ENCODE measurements around the gene GNGT1.
"Not testable (repeated sequence)": the region's sequence is repeated elsewhere in the genome, so short reads cannot be mapped to it uniquely, and the experiment has no call there.

The GNGT1 gene

GRCh38 chr7:93910076-93910994 is 4.0 kb downstream of the GNGT1 start:
- no peak for DNase-seq (ENCODE audit: low read depth)

- not testable (repeated sequence) for DNase-seq (ENCODE audit: low read depth)
Measured at GRCh38 chr7:93911242-93911641, 4.9 kb downstream of the GNGT1 start.

- DNase-seq (ENCODE audit: low read depth): not testable (repeated sequence)
Measured at GRCh38 chr7:93911661-93912060, 5.3 kb downstream of the GNGT1 start.

GRCh38 chr7:93913197-93913596 is 6.8 kb downstream of the GNGT1 start:
- no peak for DNase-seq (ENCODE audit: low read depth)

- DNase-seq (ENCODE audit: low read depth): no peak
Measured at GRCh38 chr7:93914581-93915066, 8.3 kb downstream of the GNGT1 start.

- not testable (repeated sequence) for DNase-seq (ENCODE audit: low read depth)
Measured at GRCh38 chr7:93915206-93915842, 9.0 kb downstream of the GNGT1 start.

GRCh38 chr7:93915888-93916287 is 9.5 kb downstream of the GNGT1 start:
- not testable (repeated sequence) for DNase-seq (ENCODE audit: low read depth)

- not testable (repeated sequence) for DNase-seq (ENCODE audit: low read depth)
Measured at GRCh38 chr7:93916315-93916714, 9.9 kb downstream of the GNGT1 start.

GRCh38 chr7:93920496-93921182 is 14.3 kb downstream of the GNGT1 start:
- DNase-seq (ENCODE audit: low read depth): no peak

GRCh38 chr7:93921186-93921585 is 14.8 kb downstream of the GNGT1 start:
- DNase-seq (ENCODE audit: low read depth): no peak

GRCh38 chr7:93921607-93922566 is 15.5 kb downstream of the GNGT1 start, which contains the start of gene GNG11:
GNG11 (plus strand) TSS chr7:93921735; CDS start chr7:93922138, 403 bp downstream.
- no peak for DNase-seq (ENCODE audit: low read depth)

- no peak for DNase-seq (ENCODE audit: low read depth)
Measured at GRCh38 chr7:93923296-93923695, 16.9 kb downstream of the GNGT1 start.

GRCh38 chr7:93923942-93924341 is 17.6 kb downstream of the GNGT1 start:
- DNase-seq (ENCODE audit: low read depth): no peak

GRCh38 chr7:93926800-93927199 is 20.4 kb downstream of the GNGT1 start:
- DNase-seq (ENCODE audit: low read depth): no peak

GRCh38 chr7:93927585-93927984 is 21.2 kb downstream of the GNGT1 start:
- no peak for DNase-seq (ENCODE audit: low read depth)

- DNase-seq (ENCODE audit: low read depth): no peak
Measured at GRCh38 chr7:93931655-93932054, 25.3 kb downstream of the GNGT1 start.

- no peak for DNase-seq (ENCODE audit: low read depth)
Measured at GRCh38 chr7:93933156-93933555, 26.8 kb downstream of the GNGT1 start.

GRCh38 chr7:93935102-93935501 is 28.7 kb downstream of the GNGT1 start:
- DNase-seq (ENCODE audit: low read depth): no peak

- DNase-seq (ENCODE audit: low read depth): no peak
Measured at GRCh38 chr7:93937818-93938217, 31.5 kb downstream of the GNGT1 start.

GRCh38 chr7:93938293-93938692 is 31.9 kb downstream of the GNGT1 start:
- no peak for DNase-seq (ENCODE audit: low read depth)

- DNase-seq (ENCODE audit: low read depth): no peak
Measured at GRCh38 chr7:93941945-93942344, 35.6 kb downstream of the GNGT1 start.
